HG02759 (cell line): Measurements from ENCODE around the gene GPX2.
"Not testable (repeated sequence)": the region's sequence is repeated elsewhere in the genome, so short reads cannot be mapped to it uniquely, and the experiment has no call there.

ENCODE experiments used
- ATAC-seq: cut with Tn5 transposase; IDR thresholded peaks from one replicate; pipeline ENCODE4 v1.9.1; 2021; ENCODE audit warnings: mild to moderate bottlenecking, moderate library complexity; ENCODE audit not compliant: unreplicated experiment

GPX2 gene

DNA sequence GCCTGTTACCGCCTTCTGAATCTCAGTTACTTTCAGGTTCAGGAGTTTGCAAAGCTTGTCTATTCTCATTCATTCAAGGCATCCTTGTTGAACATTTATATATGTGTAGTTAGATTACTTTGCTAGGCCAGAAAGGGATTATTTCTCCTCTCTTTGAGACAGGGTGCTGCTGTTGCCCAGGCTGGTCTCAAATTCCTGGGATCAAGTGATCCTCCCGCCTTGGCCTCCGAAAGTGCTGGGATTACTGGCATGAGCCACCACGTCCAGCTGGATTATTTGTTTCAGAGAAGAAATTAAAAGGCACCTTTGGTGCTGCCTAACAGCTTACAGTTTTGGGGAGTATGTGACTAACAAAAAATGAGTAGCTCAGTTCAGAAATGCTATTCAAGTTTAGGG lies 27.5 kb downstream of the GPX2 start:
- ATAC-seq: no peak

DNA sequence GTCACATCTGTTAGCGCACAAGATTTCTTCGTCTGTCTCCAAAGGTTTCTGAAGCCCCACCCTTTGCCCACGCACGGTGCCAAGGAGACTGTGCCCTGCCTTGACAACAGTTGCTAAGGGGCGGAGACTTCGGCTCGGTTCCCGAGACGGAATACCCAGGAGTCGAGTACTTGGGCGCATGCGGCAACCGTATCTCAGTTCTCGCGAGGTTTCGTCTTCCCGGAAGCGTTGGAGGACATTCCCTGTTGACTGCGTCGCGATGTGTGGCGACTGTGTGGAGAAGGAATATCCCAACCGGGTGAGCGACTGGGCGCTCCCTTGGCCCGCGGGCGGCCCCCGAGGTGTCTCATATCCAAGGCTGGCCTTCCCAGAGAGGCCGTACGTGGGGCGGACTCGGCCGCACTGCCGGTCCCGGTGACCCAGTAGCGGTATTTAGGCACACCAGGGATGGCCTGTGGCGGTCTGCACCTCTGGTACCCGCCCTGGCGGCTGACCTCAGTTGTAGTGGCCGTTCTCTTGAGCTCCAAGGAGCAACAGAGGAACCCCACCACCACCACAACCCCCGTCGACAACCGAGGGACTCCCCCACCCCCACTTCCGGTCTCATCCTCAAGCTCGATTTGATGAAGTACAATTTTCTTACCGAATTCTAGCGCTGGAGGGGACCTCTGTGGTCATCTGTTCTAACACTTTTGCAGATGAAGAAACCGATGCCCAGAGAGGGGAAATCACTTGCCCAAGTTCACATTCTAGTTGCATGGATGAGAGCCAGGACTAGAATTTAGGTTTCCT lies 28.1 kb downstream of the GPX2 start, which contains the start of gene CHURC1:
CHURC1 (plus strand) TSS at position 219 of the 792 bp plus-strand sequence; CDS start at position 260, 41 bp downstream.
- peak; percentile 99 for ATAC-seq

DNA sequence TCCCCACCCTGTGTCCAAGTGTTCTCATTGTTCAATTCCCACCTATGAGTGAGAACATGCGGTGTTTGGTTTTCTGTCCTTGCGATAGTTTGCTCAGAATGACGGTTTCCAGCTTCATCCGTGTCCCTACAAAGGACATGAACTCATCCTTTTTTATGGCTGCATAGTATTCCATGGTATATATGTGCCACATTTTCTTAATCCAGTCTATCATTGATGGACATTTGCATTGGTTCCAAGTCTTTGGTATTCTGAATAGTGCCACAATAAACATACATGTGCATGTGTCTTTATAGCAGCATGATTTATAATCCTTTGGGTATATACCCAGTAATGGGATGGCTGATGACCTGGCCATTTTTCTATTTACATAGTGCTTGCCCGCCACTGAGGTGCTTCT lies 29.1 kb downstream of the GPX2 start:
- not testable (repeated sequence) for ATAC-seq

DNA sequence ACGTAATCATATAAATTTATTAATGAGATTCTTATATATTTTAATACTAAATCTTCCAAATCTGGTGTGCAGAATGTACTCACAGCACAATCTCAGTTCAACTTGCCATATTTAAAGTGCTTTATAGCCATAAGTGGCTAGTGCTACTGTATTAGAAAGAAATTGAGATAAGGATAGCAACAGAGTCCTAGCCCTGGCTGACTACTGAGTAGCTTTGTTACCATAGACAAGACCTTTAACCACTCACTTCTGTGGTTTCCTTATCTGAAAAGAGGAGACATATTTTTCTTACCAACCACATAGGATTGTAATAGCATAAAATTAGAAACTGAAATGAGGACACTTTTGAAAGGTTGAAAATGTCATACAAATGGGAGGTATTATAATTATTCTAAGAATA lies 30.3 kb downstream of the GPX2 start:
- no peak for ATAC-seq

DNA sequence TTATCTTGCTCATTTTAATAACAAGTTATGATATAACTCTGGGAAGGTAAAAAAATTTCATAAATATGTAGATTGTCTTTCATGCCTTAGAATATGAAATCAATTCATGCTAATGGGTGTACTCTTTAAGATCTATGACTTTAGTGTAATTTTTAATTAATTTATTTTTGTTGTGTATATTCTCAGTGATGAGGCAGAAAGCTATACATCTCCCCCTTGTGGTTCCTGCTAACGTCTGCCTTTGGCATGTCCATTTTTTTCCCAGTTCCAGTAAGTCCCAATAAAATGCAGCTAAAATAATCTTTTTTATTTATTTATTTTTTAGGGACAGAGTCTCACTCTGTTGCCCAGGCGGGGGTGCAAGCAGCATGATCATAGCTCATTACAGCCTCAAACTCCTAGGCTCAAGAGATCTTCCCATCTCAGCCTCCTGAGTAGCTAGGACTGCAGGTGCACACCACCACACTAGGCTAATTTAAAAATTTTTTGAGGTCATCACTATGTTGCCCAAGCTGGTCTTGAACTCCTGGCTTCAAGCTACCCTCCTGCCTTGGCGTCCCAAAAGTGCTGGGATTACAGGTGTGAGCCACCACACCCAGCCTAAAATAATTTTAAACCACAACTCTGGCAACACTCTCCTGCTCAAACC lies 31.6 kb downstream of the GPX2 start:
- no peak for ATAC-seq

DNA sequence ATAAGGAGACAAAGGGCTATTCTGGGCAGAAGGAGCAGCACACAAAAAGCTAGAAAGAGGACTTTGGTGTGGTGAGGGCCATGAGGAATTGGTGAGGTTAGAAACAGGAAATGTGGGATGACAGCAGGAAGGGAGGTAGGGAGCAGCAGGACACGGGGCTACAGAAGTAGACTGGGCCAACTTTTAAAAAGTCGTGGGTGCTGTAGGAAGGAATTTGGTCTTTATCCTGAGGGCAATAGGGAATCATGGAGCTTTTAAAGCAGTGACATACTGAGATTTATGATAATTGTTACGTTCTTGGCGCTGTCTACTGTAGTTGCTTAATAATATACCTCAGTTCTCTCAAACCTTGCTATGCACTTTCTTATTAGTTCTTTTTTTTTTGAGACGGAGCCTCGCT lies 36.5 kb downstream of the GPX2 start:
- no peak for ATAC-seq

DNA sequence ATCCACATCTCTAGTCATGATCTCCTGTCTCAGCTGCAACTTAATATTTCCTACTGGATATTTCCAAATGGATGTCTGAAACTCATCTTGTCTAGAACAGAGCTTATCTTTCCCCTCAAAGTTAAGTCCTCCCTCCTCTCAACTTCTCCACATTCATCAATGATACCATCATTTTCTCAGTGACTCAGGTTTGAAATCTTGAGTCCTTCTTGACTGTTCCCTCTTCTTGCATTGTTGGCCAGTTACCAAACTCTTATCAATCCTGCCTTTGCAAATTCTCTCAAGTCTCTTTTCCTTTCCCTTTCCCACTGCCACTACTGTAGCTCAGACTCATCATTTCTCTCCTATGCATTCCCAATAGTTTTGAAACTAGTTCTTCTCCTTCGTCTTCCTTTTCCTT lies 42.6 kb downstream of the GPX2 start:
- no peak for ATAC-seq

DNA sequence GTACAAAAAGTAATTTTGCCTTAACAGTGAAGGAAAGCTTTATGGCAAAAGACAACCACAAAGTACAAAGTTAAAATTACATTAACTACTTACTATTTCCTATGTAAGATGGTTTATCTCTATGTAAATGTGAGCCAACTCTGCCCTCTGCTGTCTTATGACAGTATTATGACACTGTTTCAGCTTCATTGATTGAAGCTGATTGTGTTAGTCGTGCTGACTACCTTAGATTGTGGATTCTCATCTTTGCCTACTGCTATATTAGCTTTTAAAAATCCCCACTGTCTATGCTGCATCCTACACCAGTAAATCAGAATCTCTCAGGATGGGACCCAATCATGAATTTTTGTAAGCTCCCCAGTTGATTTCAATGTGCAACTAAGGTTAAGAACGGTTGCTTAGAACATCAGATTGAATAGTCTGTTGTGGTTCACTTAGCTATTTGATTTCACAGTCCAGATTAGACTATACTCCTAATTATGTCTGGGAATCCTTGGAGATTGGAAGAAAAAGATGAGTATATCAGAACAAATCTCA lies 50.6 kb downstream of the GPX2 start:
- no peak for ATAC-seq

DNA sequence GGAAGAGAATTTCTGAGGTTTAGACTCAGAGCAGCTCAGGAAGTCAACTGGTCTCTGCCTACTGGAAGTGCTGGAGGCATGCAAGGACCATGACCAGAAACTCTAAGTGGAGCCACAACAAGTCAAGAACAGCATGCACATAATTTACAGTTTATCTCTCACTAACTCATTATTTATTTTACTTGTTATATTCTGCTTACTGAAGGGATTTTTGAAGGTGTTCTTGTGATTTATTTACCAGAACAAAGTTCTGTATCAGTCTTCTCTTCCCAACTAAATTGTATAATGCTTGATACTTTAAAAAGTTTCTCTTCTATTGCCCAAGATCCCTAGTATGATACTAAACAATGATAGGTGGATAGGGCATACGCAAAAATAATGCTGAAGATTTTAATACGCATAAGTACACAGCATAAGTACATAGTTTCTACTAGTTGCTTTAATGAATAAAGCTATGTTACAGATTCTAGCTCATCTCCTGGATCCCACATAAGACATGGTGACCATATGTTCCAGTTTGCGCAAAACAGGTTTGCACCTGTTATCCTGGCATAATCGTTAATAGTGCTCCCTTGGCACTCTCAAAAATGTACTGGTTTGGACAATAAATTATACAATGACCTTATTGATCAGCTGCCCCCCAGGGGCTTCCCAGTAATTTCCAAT lies 51.2 kb downstream of the GPX2 start:
- no peak for ATAC-seq

DNA sequence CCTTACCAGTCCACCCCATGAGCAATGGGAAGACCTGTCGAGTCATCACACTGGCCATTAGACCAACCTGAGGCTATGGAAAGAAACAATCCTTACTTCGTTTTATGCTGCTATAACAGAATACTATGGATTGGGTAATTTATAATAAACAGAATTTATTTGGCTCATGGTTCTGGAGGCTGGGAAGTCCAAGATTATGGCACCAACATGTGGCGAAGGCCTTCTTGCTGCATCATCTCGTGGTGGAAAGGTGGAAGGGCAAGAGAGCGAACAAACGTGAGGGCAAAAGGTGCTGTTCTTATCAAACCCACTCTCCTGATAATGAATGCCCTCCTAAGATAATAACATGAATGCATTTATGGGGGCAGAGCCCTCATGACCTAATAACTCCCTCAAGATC lies 53.2 kb downstream of the GPX2 start:
- no peak for ATAC-seq
